ENCODE results near the gene F12. TPM values are rescaled to one million over a fixed set of nuclear protein-coding genes. Genes with fewer than 3 reads are reported as not detected.

The F12 gene
- total and polyA plus RNA-seq, 2 of the 8 experiments (the other 6 are each of a cell fraction or from before 2014, with no cell fraction given): 6.5 to 7.8 TPM

GRCh38 chr5:177403102-177403791 lies 6.1 kb downstream of the F12 start (continued):
- TF ChIP-seq, protein P1, sequence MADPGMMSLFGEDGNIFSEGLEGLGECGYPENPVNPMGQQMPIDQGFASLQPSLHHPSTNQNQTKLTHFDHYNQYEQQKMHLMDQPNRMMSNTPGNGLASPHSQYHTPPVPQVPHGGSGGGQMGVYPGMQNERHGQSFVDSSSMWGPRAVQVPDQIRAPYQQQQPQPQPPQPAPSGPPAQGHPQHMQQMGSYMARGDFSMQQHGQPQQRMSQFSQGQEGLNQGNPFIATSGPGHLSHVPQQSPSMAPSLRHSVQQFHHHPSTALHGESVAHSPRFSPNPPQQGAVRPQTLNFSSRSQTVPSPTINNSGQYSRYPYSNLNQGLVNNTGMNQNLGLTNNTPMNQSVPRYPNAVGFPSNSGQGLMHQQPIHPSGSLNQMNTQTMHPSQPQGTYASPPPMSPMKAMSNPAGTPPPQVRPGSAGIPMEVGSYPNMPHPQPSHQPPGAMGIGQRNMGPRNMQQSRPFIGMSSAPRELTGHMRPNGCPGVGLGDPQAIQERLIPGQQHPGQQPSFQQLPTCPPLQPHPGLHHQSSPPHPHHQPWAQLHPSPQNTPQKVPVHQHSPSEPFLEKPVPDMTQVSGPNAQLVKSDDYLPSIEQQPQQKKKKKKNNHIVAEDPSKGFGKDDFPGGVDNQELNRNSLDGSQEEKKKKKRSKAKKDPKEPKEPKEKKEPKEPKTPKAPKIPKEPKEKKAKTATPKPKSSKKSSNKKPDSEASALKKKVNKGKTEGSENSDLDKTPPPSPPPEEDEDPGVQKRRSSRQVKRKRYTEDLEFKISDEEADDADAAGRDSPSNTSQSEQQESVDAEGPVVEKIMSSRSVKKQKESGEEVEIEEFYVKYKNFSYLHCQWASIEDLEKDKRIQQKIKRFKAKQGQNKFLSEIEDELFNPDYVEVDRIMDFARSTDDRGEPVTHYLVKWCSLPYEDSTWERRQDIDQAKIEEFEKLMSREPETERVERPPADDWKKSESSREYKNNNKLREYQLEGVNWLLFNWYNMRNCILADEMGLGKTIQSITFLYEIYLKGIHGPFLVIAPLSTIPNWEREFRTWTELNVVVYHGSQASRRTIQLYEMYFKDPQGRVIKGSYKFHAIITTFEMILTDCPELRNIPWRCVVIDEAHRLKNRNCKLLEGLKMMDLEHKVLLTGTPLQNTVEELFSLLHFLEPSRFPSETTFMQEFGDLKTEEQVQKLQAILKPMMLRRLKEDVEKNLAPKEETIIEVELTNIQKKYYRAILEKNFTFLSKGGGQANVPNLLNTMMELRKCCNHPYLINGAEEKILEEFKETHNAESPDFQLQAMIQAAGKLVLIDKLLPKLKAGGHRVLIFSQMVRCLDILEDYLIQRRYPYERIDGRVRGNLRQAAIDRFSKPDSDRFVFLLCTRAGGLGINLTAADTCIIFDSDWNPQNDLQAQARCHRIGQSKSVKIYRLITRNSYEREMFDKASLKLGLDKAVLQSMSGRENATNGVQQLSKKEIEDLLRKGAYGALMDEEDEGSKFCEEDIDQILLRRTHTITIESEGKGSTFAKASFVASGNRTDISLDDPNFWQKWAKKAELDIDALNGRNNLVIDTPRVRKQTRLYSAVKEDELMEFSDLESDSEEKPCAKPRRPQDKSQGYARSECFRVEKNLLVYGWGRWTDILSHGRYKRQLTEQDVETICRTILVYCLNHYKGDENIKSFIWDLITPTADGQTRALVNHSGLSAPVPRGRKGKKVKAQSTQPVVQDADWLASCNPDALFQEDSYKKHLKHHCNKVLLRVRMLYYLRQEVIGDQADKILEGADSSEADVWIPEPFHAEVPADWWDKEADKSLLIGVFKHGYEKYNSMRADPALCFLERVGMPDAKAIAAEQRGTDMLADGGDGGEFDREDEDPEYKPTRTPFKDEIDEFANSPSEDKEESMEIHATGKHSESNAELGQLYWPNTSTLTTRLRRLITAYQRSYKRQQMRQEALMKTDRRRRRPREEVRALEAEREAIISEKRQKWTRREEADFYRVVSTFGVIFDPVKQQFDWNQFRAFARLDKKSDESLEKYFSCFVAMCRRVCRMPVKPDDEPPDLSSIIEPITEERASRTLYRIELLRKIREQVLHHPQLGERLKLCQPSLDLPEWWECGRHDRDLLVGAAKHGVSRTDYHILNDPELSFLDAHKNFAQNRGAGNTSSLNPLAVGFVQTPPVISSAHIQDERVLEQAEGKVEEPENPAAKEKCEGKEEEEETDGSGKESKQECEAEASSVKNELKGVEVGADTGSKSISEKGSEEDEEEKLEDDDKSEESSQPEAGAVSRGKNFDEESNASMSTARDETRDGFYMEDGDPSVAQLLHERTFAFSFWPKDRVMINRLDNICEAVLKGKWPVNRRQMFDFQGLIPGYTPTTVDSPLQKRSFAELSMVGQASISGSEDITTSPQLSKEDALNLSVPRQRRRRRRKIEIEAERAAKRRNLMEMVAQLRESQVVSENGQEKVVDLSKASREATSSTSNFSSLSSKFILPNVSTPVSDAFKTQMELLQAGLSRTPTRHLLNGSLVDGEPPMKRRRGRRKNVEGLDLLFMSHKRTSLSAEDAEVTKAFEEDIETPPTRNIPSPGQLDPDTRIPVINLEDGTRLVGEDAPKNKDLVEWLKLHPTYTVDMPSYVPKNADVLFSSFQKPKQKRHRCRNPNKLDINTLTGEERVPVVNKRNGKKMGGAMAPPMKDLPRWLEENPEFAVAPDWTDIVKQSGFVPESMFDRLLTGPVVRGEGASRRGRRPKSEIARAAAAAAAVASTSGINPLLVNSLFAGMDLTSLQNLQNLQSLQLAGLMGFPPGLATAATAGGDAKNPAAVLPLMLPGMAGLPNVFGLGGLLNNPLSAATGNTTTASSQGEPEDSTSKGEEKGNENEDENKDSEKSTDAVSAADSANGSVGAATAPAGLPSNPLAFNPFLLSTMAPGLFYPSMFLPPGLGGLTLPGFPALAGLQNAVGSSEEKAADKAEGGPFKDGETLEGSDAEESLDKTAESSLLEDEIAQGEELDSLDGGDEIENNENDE (IDR thresholded peaks at IDR 0.05; ENCODE audit: insufficient replicate concordance, low read length): no peak
- TF ChIP-seq JUND (IDR thresholded peaks at IDR 0.05; ENCODE audit: low read length) (no peak), SIX5 (IDR thresholded peaks at IDR 0.05; ENCODE audit: low read depth, low read length) (no peak), PHF8 (conservative IDR thresholded peaks at IDR 0.05; ENCODE audit: low read depth, low read length) (no peak), KDM1A (IDR thresholded peaks at IDR 0.05; ENCODE audit: borderline replicate concordance, low read length) (no peak), CTBP2 (IDR thresholded peaks at IDR 0.05; ENCODE audit: borderline replicate concordance, insufficient read depth, insufficient read length, low read length) (no peak), GTF2F1 (IDR thresholded peaks at IDR 0.05; ENCODE audit: borderline replicate concordance, low read depth, low read length) (no peak), SP4 (IDR thresholded peaks at IDR 0.05; ENCODE audit: low read length) (no peak), EZH2 (IDR thresholded peaks at IDR 0.05; ENCODE audit: low read depth, low read length, severe bottlenecking) (peak; percentile 55)
- TF ChIP-seq, protein P2, sequence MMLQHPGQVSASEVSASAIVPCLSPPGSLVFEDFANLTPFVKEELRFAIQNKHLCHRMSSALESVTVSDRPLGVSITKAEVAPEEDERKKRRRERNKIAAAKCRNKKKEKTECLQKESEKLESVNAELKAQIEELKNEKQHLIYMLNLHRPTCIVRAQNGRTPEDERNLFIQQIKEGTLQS (IDR thresholded peaks at IDR 0.05; ENCODE audit: insufficient read depth, low read depth, low read length): no peak
